Endothelial cell of umbilical vein (primary cell): ENCODE data around the gene DNAH3. TPM values are rescaled to one million over a fixed set of nuclear protein-coding genes. Genes with fewer than 3 reads are reported as not detected.

Experiments used
- BruUV-seq: library from RNA; stranded (reverse); fragments of 400-500 nt; replicated peaks from 2 replicates; lab custom pipeline; 2021; lab: Mats Ljungman, UMichigan
- CTCF ChIA-PET: fragments of 300-600, 350-600 bp; sonication (Branson Sonifier 250); formaldehyde crosslinking; loops from one replicate; lab custom pipeline; 2021; ENCODE audit warnings: antibody characterized with exemption, inconsistent platforms; lab: Charles Lee
- POLR2A ChIA-PET: fragments of 300-600, 350-600 bp; sonication (Branson Sonifier 250); formaldehyde crosslinking; loops from one replicate; lab custom pipeline; 2021; ENCODE audit warnings: antibody characterized with exemption, inconsistent platforms; lab: Charles Lee
- DNase-seq: peaks from one replicate; pipeline ENCODE4 v3.0.0-alpha.2; 2011; ENCODE audit warnings: low read depth, low spot score
- FAIRE-seq: peaks from 2 replicates; lab custom pipeline; 2011; peaks lifted over from hg19 to GRCh38; lab: Jason Lieb, UNC
- H2AFZ ChIP-seq: 2 replicates; pipeline ENCODE4 v1.6.0; 2012; ENCODE audit warnings: low read depth, low read length, control low read depth, inconsistent platforms
- H3K27ac ChIP-seq: 2 replicates; pipeline ENCODE4 v1.5.1; 2011; ENCODE audit warnings: low read depth, mild to moderate bottlenecking, control low read depth, low read length, moderate library complexity; ENCODE audit not compliant: insufficient read depth
- H3K27me3 ChIP-seq, 2 experiments: 2 replicates each; pipeline versions ENCODE4 v1.6.0 to v1.6.1; 2011; ENCODE audit warnings: low read length in 2 of 2, mixed read lengths in 1 of 2; ENCODE audit not compliant: control insufficient read depth in 2 of 2, insufficient read depth in 2 of 2
- H3K36me3 ChIP-seq, 2 experiments: 2 replicates in 1 of 2; 3 replicates in 1 of 2; pipeline ENCODE4 v1.5.1; 2011; ENCODE audit warnings: low read length in 2 of 2, mild to moderate bottlenecking in 1 of 2, moderate library complexity in 1 of 2; ENCODE audit not compliant: control insufficient read depth in 2 of 2, insufficient read depth in 2 of 2; ENCODE audit errors: extremely low read depth in 1 of 2
- H3K4me1 ChIP-seq: 3 replicates; pipeline ENCODE4 v1.5.1; 2011; ENCODE audit warnings: mild to moderate bottlenecking, low read length; ENCODE audit not compliant: control insufficient read depth, insufficient read depth; ENCODE audit errors: extremely low read depth
- H3K4me2 ChIP-seq: 2 replicates; pipeline ENCODE4 v1.6.1; 2011; ENCODE audit warnings: low read length, control low read depth, mixed read lengths; ENCODE audit not compliant: insufficient read depth
- H3K4me3 ChIP-seq, 3 experiments: fragments of 200-600 bp in 1 of 3; sonication (generic), shearing (Covaris generic) in 1 of 3; replicated peaks in 1 of 3; 2 replicates each; pipeline ENCODE4 v1.5.1; 2011 to 2016; ENCODE audit warnings: control low read depth in 3 of 3, low read length in 3 of 3, mild to moderate bottlenecking in 2 of 3, inconsistent platforms in 1 of 3, low read depth in 1 of 3, moderate library complexity in 1 of 3; ENCODE audit not compliant: insufficient read depth in 1 of 3
- H3K79me2 ChIP-seq: 2 replicates; pipeline ENCODE4 v1.6.0; 2012; ENCODE audit warnings: low read length, inconsistent platforms; ENCODE audit not compliant: control insufficient read depth, insufficient read depth
- H3K9ac ChIP-seq: replicated peaks from 2 replicates; pipeline ENCODE3; 2011; ENCODE audit warnings: low read length, control low read depth; ENCODE audit not compliant: insufficient read depth; ENCODE audit errors: extremely low read depth
- H3K9me1 ChIP-seq: replicated peaks from 3 replicates; pipeline ENCODE4 v1.6.0; 2011; ENCODE audit warnings: mild to moderate bottlenecking, low read length; ENCODE audit not compliant: control insufficient read depth, insufficient read depth; ENCODE audit errors: extremely low read depth
- H3K9me3 ChIP-seq: replicated peaks from 2 replicates; pipeline ENCODE4 v1.5.1; 2012; ENCODE audit warnings: low read length, inconsistent platforms; ENCODE audit not compliant: control insufficient read depth, insufficient read depth
- H4K20me1 ChIP-seq: replicated peaks from 2 replicates; pipeline ENCODE3; 2011; ENCODE audit warnings: mild to moderate bottlenecking, low read length; ENCODE audit not compliant: control insufficient read depth, insufficient read depth; ENCODE audit errors: extremely low read depth
- EZH2 ChIP-seq: IDR thresholded peaks from 2 replicates; pipeline ENCODE4 v1.6.1; 2012; ENCODE audit warnings: borderline replicate concordance, low read depth, mild to moderate bottlenecking, moderate library complexity, low read length, inconsistent platforms; ENCODE audit not compliant: severe bottlenecking
- FOS ChIP-seq: IDR thresholded peaks from 2 replicates; pipeline ENCODE4 v1.6.1; 2011; ENCODE audit warnings: mild to moderate bottlenecking, low read length, moderate library complexity, borderline replicate concordance; ENCODE audit not compliant: insufficient read depth
- GATA2 ChIP-seq: IDR thresholded peaks from 2 replicates; pipeline ENCODE4 v1.7.0; 2011; ENCODE audit warnings: low read depth, mild to moderate bottlenecking, moderate library complexity, mixed read lengths, low read length; ENCODE audit not compliant: insufficient read length, insufficient read depth
- JUN ChIP-seq: IDR thresholded peaks from 2 replicates; pipeline ENCODE4 v1.6.1; 2011; ENCODE audit warnings: borderline replicate concordance, low read depth; ENCODE audit not compliant: insufficient read length, insufficient read depth
- MYC ChIP-seq: IDR thresholded peaks from one replicate; pipeline ENCODE4 v1.6.1; 2011; ENCODE audit warnings: mild to moderate bottlenecking, low read depth, low read length
- POLR2A ChIP-seq: IDR thresholded peaks from 2 replicates; pipeline ENCODE4 v1.6.1; 2012; ENCODE audit warnings: low read depth, mild to moderate bottlenecking, control low read depth, low read length
- POLR2AphosphoS5 ChIP-seq: IDR thresholded peaks from 2 replicates; pipeline ENCODE4 v1.6.1; 2012; ENCODE audit warnings: low read depth, mild to moderate bottlenecking, control low read depth, low read length, moderate library complexity; ENCODE audit not compliant: insufficient read depth
- dilution Hi-C: fragments of 300-500 bp; cut with MboI; formaldehyde crosslinking; loops from one replicate; pipeline ENCODE4 v1.15.0; 2019; ENCODE audit warnings: low sequenced_read_pairs; ENCODE audit not compliant: extremely low pct_ligation_motif_present
- intact Hi-C: fragments of 100-400 bp; cut with micrococcal nuclease; formaldehyde crosslinking; loops from one replicate; pipeline ENCODE4 v1.10.0; 2022
- polyA plus RNA-seq, 4 experiments: library from polyadenylated mRNA; depleted of rRNA in 3 of 4; stranded (reverse) in 3 of 4; unstranded in 1 of 4; fragments of >200 nt; gene quantifications; 2 replicates each; pipeline versions ENCODE4 v1.2.1 to v1.2.3, GENCODE V29; 2011 to 2012; ENCODE audit warnings: missing spikeins in 1 of 4
- total RNA-seq: library from RNA; stranded (reverse); gene quantifications from 2 replicates; pipeline ENCODE4 v1.2.3, GENCODE V29; 2021
- TF ChIP-seq, protein P1 (sequence below), 2 donors: IDR thresholded peaks; 1 replicate in 1 of 2; 2 replicates in 1 of 2; pipeline ENCODE4 v1.5.1; 2011; ENCODE audit warnings: low read length in 2 of 2, mild to moderate bottlenecking in 2 of 2, moderate library complexity in 2 of 2, control low read depth in 1 of 2, inconsistent platforms in 1 of 2, low read depth in 1 of 2; ENCODE audit not compliant: insufficient read depth in 1 of 2; ENCODE audit errors: extremely low read depth in 1 of 2
- TF ChIP-seq, protein P2 (sequence below): IDR thresholded peaks from 2 replicates; pipeline ENCODE4 v1.6.1; 2011; ENCODE audit not compliant: insufficient read depth, insufficient read length

DNAH3 gene
- total and polyA plus RNA-seq, 2 donors (not counting 3 experiments of a cell fraction or from before 2014, with no cell fraction given) = not detected

DNA sequence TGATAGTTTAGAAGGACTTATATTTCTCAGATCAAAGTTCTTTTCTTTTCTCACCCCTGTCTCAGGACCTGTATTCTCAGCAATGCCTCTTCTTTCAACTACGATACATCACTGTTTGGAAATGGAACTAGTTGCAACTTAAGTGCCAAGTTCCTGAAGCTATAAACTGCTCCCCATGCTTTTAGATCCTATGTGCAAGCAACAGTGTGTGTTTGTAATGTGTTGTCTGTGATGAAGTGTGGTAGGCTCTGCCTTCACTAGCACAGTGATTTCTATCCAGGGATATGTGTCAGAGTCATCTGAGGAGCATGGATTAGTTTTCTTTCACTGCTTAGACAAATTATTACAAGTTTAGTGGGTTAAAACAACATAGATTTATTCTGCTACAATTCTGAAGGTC lies 42.3 kb upstream of the DNAH3 start:
- H3K27me3 ChIP-seq = peaks cover 12 to 13% of the 10 kb centered on the region in 2 experiments
- CTCF ChIA-PET = interaction anchor here (0.9 to 1.6 kb wide), 2 partner anchors 36 to 108 kb away, joined by 4 read pairs; no protein-coding TSS in a partner anchor
- TF ChIP-seq JUN (no peak), MYC (no peak), POLR2A (no peak), GATA2 (no peak), FOS (no peak), POLR2AphosphoS5 (no peak), EZH2 (no peak)
- TF ChIP-seq, protein P1, sequence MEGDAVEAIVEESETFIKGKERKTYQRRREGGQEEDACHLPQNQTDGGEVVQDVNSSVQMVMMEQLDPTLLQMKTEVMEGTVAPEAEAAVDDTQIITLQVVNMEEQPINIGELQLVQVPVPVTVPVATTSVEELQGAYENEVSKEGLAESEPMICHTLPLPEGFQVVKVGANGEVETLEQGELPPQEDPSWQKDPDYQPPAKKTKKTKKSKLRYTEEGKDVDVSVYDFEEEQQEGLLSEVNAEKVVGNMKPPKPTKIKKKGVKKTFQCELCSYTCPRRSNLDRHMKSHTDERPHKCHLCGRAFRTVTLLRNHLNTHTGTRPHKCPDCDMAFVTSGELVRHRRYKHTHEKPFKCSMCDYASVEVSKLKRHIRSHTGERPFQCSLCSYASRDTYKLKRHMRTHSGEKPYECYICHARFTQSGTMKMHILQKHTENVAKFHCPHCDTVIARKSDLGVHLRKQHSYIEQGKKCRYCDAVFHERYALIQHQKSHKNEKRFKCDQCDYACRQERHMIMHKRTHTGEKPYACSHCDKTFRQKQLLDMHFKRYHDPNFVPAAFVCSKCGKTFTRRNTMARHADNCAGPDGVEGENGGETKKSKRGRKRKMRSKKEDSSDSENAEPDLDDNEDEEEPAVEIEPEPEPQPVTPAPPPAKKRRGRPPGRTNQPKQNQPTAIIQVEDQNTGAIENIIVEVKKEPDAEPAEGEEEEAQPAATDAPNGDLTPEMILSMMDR (IDR thresholded peaks at IDR 0.05; ENCODE audit: extremely low read depth in 1 of 2, insufficient read depth in 1 of 2, low read depth in 1 of 2, low read length in 2 of 2) = no peak
- TF ChIP-seq, protein P2, sequence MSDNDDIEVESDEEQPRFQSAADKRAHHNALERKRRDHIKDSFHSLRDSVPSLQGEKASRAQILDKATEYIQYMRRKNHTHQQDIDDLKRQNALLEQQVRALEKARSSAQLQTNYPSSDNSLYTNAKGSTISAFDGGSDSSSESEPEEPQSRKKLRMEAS = no peak
- POLR2A ChIA-PET = no interaction called here
- FAIRE-seq = no peak
- intact Hi-C loops (no loop called here), dilution Hi-C loops (no loop called here)
- H2AFZ ChIP-seq = no peak overlapping the region
- H3K9me3 ChIP-seq = no peaks in the 10 kb centered on the region
- no peak overlapping the region for H3K4me3 ChIP-seq
- H3K36me3 ChIP-seq = no peaks in the 10 kb centered on the region
- no peaks in the 10 kb centered on the region for H4K20me1 ChIP-seq
- H3K79me2 ChIP-seq = no peaks in the 10 kb centered on the region
- DNase-seq = no peak
- no peak overlapping the region for H3K27ac ChIP-seq
- H3K4me1 ChIP-seq = peaks cover 6% of the 10 kb centered on the region
- BruUV-seq = no TSS peak
- H3K9ac ChIP-seq = no peak overlapping the region
- H3K9me1 ChIP-seq = no peaks in the 10 kb centered on the region
- no peak overlapping the region for H3K4me2 ChIP-seq
